Measurements from ENCODE around the gene SUGCT. TPM values are rescaled to one million over a fixed set of nuclear protein-coding genes. Genes with fewer than 3 reads are reported as not detected.

SUGCT gene
- polyA plus RNA-seq, 1 of the 3 experiments (the other 2 are of a cell fraction), result 53.7 TPM

DNA sequence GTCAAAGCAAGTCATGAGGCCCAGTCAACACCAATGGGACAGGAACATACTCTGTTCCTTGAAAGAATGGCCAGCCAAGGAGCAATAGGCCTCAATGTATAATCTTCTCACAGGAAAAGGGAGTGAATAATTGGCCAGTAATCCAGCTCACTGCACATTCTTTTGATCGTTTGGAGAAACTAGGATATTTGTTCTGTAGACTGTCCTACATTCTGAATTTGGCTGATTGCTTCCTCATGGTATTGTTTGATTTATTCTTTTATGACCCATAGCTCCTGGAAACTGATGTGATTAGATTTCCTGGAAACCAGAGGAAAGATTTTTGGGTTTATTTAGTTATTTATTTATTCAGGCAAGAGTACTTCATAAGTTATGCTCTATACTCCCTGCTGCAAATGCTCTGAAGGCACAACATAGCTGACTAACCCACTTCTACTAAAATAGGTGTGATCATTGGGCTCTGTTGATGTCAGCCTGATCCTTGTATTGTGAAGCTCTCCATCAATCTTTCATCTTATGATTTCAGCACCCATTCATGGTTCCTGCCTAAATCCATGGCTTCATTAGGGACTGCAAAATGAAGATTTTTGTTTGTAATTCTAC lies 745.2 kb downstream of the SUGCT start:
- POLR2A ChIA-PET, result no interaction called here
- Histone ChIP-seq H3K4me3 (ENCODE audit: low read depth in 2 of 2, low read length in 1 of 2) (no peak overlapping the region), H4K20me1 (ENCODE audit: insufficient read depth) (no peaks in the 10 kb centered on the region), H3K9me3 (no peaks in the 10 kb centered on the region), H3K4me2 (no peak overlapping the region), H3K27ac (ENCODE audit: low read depth in 2 of 2, low read length in 1 of 2) (no peak overlapping the region), H3K9me2 (no peaks in the 10 kb centered on the region), H3K9ac (no peak overlapping the region), H2AFZ (ENCODE audit: low read depth) (no peak overlapping the region), H3K36me3 (replicated peaks in 1 of 2; ENCODE audit: control insufficient read depth in 1 of 2, insufficient read depth in 2 of 2, low read length in 1 of 2) (peaks cover 3 to 7% of the 10 kb centered on the region in 2 experiments), H3K4me1 (ENCODE audit: control insufficient read depth in 1 of 2, insufficient read depth in 2 of 2, low read depth in 1 of 2, low read length in 1 of 2) (no peaks in the 10 kb centered on the region), H3F3A (replicated peaks; ENCODE audit: insufficient read depth) (no peaks in the 10 kb centered on the region), H3K27me3 (ENCODE audit: insufficient read depth) (no peaks in the 10 kb centered on the region), H3K79me2 (ENCODE audit: insufficient read depth) (no peaks in the 10 kb centered on the region)
- CTCF ChIA-PET, result interaction anchor here (1.1 to 1.4 kb wide), 2 partner anchors 9 to 13 kb away, joined by 3 read pairs; no protein-coding TSS in a partner anchor
- no peak for DNase-seq
- 38% methylated on average over 1 of the region's 1 CpG for WGBS (ENCODE audit: low lambda C conversion rate)
- TF ChIP-seq, protein P1, sequence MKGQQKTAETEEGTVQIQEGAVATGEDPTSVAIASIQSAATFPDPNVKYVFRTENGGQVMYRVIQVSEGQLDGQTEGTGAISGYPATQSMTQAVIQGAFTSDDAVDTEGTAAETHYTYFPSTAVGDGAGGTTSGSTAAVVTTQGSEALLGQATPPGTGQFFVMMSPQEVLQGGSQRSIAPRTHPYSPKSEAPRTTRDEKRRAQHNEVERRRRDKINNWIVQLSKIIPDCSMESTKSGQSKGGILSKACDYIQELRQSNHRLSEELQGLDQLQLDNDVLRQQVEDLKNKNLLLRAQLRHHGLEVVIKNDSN (IDR thresholded peaks at IDR 0.05; ENCODE audit: borderline replicate concordance, low read depth), result no peak
- TF ChIP-seq RAD21 (IDR thresholded peaks at IDR 0.05; ENCODE audit: low read length) (no peak), JUND (IDR thresholded peaks at IDR 0.05) (no peak)

DNA sequence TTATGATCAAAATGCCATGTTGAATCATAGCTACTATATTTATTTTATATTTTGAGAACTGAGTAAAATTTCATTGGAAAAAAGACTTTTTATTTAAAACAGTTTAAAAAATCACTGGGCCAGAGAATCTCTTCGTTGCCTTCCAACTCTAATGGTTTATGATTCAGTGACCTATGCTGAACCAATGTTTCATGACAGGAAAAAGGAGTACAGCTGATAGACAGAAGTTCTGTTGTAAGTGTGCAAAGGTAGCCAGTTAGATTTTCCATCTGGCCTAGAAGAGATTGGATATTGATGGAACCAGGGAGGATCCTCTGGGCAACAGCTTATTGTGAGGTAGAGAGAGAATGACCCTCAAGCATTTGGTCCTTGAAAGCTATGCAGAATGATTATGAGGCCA lies 745.8 kb downstream of the SUGCT start:
- H3K9me2 ChIP-seq, result no peaks in the 10 kb centered on the region
- POLR2A ChIA-PET, result no interaction called here
- DNase-seq, result no peak
- no peaks in the 10 kb centered on the region for H3F3A ChIP-seq (replicated peaks; ENCODE audit: insufficient read depth)
- H3K4me2 ChIP-seq, result no peak overlapping the region
- no peaks in the 10 kb centered on the region for H3K9me3 ChIP-seq
- no peak overlapping the region for H3K4me3 ChIP-seq (ENCODE audit: low read depth in 2 of 2, low read length in 1 of 2)
- H3K79me2 ChIP-seq (ENCODE audit: insufficient read depth), result no peaks in the 10 kb centered on the region
- H2AFZ ChIP-seq (ENCODE audit: low read depth), result no peak overlapping the region
- H3K27me3 ChIP-seq (ENCODE audit: insufficient read depth), result no peaks in the 10 kb centered on the region
- H4K20me1 ChIP-seq (ENCODE audit: insufficient read depth), result no peaks in the 10 kb centered on the region
- CTCF ChIA-PET, result interaction anchor here (1.4 kb wide), 1 partner anchor 13 kb away, joined by 3 read pairs; no protein-coding TSS in a partner anchor
- peaks cover 3 to 7% of the 10 kb centered on the region in 2 experiments for H3K36me3 ChIP-seq (replicated peaks in 1 of 2; ENCODE audit: control insufficient read depth in 1 of 2, insufficient read depth in 2 of 2, low read length in 1 of 2)
- H3K4me1 ChIP-seq (ENCODE audit: control insufficient read depth in 1 of 2, insufficient read depth in 2 of 2, low read depth in 1 of 2, low read length in 1 of 2), result no peaks in the 10 kb centered on the region
- no peak overlapping the region for H3K9ac ChIP-seq
- WGBS (ENCODE audit: low lambda C conversion rate), result 42% methylated on average over 1 of the region's 1 CpG
- no peak overlapping the region for H3K27ac ChIP-seq (ENCODE audit: low read depth in 2 of 2, low read length in 1 of 2)
- TF ChIP-seq, protein P2, sequence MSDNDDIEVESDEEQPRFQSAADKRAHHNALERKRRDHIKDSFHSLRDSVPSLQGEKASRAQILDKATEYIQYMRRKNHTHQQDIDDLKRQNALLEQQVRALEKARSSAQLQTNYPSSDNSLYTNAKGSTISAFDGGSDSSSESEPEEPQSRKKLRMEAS (IDR thresholded peaks at IDR 0.05; ENCODE audit: low read depth), result no peak
- TF ChIP-seq EZH2phosphoT487 (IDR thresholded peaks at IDR 0.05; ENCODE audit: borderline replicate concordance, low read depth), result no peak
- no peak for TF ChIP-seq ELF1 (IDR thresholded peaks at IDR 0.05)
- TF ChIP-seq, protein P3, sequence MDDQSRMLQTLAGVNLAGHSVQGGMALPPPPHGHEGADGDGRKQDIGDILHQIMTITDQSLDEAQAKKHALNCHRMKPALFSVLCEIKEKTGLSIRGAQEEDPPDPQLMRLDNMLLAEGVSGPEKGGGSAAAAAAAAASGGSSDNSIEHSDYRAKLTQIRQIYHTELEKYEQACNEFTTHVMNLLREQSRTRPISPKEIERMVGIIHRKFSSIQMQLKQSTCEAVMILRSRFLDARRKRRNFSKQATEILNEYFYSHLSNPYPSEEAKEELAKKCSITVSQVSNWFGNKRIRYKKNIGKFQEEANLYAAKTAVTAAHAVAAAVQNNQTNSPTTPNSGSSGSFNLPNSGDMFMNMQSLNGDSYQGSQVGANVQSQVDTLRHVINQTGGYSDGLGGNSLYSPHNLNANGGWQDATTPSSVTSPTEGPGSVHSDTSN (IDR thresholded peaks at IDR 0.05), result no peak
- TF ChIP-seq EP300 (IDR thresholded peaks at IDR 0.05; ENCODE audit: borderline replicate concordance in 1 of 2, low read depth in 1 of 2, low read length in 1 of 2), result no peak
- TF ChIP-seq MXI1 (IDR thresholded peaks at IDR 0.05; ENCODE audit: low read depth, low read length), result no peak
- TF ChIP-seq POLR2AphosphoS5 (IDR thresholded peaks at IDR 0.05; ENCODE audit: low read depth, low read length), result no peak
- TF ChIP-seq SIN3A (IDR thresholded peaks at IDR 0.05; ENCODE audit: borderline replicate concordance, low read depth, low read length), result no peak
- TF ChIP-seq YY1 (IDR thresholded peaks at IDR 0.05; ENCODE audit: low read depth), result no peak
- TF ChIP-seq, protein P4, sequence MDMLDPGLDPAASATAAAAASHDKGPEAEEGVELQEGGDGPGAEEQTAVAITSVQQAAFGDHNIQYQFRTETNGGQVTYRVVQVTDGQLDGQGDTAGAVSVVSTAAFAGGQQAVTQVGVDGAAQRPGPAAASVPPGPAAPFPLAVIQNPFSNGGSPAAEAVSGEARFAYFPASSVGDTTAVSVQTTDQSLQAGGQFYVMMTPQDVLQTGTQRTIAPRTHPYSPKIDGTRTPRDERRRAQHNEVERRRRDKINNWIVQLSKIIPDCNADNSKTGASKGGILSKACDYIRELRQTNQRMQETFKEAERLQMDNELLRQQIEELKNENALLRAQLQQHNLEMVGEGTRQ (IDR thresholded peaks at IDR 0.05; ENCODE audit: borderline replicate concordance, low read depth, low read length), result no peak
- TF ChIP-seq, protein P5, sequence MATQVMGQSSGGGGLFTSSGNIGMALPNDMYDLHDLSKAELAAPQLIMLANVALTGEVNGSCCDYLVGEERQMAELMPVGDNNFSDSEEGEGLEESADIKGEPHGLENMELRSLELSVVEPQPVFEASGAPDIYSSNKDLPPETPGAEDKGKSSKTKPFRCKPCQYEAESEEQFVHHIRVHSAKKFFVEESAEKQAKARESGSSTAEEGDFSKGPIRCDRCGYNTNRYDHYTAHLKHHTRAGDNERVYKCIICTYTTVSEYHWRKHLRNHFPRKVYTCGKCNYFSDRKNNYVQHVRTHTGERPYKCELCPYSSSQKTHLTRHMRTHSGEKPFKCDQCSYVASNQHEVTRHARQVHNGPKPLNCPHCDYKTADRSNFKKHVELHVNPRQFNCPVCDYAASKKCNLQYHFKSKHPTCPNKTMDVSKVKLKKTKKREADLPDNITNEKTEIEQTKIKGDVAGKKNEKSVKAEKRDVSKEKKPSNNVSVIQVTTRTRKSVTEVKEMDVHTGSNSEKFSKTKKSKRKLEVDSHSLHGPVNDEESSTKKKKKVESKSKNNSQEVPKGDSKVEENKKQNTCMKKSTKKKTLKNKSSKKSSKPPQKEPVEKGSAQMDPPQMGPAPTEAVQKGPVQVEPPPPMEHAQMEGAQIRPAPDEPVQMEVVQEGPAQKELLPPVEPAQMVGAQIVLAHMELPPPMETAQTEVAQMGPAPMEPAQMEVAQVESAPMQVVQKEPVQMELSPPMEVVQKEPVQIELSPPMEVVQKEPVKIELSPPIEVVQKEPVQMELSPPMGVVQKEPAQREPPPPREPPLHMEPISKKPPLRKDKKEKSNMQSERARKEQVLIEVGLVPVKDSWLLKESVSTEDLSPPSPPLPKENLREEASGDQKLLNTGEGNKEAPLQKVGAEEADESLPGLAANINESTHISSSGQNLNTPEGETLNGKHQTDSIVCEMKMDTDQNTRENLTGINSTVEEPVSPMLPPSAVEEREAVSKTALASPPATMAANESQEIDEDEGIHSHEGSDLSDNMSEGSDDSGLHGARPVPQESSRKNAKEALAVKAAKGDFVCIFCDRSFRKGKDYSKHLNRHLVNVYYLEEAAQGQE (IDR thresholded peaks at IDR 0.05; ENCODE audit: low read depth, low read length), result no peak
- no peak for TF ChIP-seq GABPA (IDR thresholded peaks at IDR 0.05; ENCODE audit: low read depth)
- TF ChIP-seq TAF1 (IDR thresholded peaks at IDR 0.05; ENCODE audit: borderline replicate concordance, low read depth, low read length), result no peak
- no peak for TF ChIP-seq RAD21 (IDR thresholded peaks at IDR 0.05; ENCODE audit: low read length)
- TF ChIP-seq, protein P1 (IDR thresholded peaks at IDR 0.05; ENCODE audit: borderline replicate concordance, low read depth), result no peak
- TF ChIP-seq, protein P6, sequence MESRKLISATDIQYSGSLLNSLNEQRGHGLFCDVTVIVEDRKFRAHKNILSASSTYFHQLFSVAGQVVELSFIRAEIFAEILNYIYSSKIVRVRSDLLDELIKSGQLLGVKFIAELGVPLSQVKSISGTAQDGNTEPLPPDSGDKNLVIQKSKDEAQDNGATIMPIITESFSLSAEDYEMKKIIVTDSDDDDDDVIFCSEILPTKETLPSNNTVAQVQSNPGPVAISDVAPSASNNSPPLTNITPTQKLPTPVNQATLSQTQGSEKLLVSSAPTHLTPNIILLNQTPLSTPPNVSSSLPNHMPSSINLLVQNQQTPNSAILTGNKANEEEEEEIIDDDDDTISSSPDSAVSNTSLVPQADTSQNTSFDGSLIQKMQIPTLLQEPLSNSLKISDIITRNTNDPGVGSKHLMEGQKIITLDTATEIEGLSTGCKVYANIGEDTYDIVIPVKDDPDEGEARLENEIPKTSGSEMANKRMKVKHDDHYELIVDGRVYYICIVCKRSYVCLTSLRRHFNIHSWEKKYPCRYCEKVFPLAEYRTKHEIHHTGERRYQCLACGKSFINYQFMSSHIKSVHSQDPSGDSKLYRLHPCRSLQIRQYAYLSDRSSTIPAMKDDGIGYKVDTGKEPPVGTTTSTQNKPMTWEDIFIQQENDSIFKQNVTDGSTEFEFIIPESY (IDR thresholded peaks at IDR 0.05; ENCODE audit: borderline replicate concordance, low read depth), result no peak

Measured in SK-N-SH (cell line).